ENCODE measurements around the gene SOX4. TPM values are rescaled to one million over a fixed set of nuclear protein-coding genes. Genes with fewer than 3 reads are reported as not detected.

SOX4 gene
- total and polyA plus RNA-seq, 2 experiments from 2014 or later = 164 to 235 TPM

DNA sequence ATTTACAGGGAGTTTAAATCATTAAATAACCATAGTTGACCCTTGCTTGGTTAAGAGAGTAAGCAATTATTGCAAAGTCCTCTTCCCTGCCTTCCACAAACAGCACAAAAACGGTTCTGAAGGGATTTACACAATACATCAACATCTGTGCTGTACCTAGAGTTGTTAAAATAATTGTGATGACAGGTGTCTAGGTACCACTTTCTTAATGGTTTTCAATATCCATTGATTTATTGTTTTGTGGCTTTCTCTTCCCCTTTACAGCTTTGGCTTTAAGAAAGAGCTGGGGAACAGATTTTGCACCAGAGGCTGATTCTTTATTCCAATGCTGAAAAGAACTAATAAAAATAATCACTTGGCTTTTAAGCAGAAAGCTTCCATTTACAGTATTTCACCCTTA lies 598 bp upstream of the SOX4 start (continued):
- TF ChIP-seq ZNF114 (CRISPR knock-in tag; IDR thresholded peaks at IDR 0.05) (no peak), JUNB (IDR thresholded peaks at IDR 0.05; ENCODE audit: unreplicated experiment) (no peak)
- TF ChIP-seq, protein P1, sequence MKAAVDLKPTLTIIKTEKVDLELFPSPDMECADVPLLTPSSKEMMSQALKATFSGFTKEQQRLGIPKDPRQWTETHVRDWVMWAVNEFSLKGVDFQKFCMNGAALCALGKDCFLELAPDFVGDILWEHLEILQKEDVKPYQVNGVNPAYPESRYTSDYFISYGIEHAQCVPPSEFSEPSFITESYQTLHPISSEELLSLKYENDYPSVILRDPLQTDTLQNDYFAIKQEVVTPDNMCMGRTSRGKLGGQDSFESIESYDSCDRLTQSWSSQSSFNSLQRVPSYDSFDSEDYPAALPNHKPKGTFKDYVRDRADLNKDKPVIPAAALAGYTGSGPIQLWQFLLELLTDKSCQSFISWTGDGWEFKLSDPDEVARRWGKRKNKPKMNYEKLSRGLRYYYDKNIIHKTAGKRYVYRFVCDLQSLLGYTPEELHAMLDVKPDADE (IDR thresholded peaks at IDR 0.05) = no peak

DNA sequence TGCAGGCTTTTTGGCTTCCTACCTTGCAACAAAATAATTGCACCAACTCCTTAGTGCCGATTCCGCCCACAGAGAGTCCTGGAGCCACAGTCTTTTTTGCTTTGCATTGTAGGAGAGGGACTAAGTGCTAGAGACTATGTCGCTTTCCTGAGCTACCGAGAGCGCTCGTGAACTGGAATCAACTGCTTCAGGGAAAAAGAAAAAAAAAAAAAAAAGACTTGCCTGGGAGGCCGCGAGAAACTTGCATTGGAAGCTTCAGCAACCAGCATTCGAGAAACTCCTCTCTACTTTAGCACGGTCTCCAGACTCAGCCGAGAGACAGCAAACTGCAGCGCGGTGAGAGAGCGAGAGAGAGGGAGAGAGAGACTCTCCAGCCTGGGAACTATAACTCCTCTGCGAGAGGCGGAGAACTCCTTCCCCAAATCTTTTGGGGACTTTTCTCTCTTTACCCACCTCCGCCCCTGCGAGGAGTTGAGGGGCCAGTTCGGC lies 420 bp downstream of the SOX4 start:
- H3K27ac ChIP-seq (ENCODE audit: low read depth) = peak overlapping the region; percentile 60
- no peak overlapping the region for H2AFZ ChIP-seq
- peak overlapping the region; percentile 75 for H3K4me3 ChIP-seq
- H3K27me3 Mint-ChIP-seq (ENCODE audit: insufficient read depth, low read depth, poor library complexity) = peaks cover 25% of the 10 kb centered on the region
- H3K4me3 Mint-ChIP-seq = no peak overlapping the region
- ATAC-seq (peak; percentile 11), DNase-seq (ENCODE audit: low spot score) (no peak)
- H3K79me2 ChIP-seq (replicated peaks; ENCODE audit: insufficient read depth) = peaks cover 58% of the 10 kb centered on the region
- TF ChIP-seq, protein P2, sequence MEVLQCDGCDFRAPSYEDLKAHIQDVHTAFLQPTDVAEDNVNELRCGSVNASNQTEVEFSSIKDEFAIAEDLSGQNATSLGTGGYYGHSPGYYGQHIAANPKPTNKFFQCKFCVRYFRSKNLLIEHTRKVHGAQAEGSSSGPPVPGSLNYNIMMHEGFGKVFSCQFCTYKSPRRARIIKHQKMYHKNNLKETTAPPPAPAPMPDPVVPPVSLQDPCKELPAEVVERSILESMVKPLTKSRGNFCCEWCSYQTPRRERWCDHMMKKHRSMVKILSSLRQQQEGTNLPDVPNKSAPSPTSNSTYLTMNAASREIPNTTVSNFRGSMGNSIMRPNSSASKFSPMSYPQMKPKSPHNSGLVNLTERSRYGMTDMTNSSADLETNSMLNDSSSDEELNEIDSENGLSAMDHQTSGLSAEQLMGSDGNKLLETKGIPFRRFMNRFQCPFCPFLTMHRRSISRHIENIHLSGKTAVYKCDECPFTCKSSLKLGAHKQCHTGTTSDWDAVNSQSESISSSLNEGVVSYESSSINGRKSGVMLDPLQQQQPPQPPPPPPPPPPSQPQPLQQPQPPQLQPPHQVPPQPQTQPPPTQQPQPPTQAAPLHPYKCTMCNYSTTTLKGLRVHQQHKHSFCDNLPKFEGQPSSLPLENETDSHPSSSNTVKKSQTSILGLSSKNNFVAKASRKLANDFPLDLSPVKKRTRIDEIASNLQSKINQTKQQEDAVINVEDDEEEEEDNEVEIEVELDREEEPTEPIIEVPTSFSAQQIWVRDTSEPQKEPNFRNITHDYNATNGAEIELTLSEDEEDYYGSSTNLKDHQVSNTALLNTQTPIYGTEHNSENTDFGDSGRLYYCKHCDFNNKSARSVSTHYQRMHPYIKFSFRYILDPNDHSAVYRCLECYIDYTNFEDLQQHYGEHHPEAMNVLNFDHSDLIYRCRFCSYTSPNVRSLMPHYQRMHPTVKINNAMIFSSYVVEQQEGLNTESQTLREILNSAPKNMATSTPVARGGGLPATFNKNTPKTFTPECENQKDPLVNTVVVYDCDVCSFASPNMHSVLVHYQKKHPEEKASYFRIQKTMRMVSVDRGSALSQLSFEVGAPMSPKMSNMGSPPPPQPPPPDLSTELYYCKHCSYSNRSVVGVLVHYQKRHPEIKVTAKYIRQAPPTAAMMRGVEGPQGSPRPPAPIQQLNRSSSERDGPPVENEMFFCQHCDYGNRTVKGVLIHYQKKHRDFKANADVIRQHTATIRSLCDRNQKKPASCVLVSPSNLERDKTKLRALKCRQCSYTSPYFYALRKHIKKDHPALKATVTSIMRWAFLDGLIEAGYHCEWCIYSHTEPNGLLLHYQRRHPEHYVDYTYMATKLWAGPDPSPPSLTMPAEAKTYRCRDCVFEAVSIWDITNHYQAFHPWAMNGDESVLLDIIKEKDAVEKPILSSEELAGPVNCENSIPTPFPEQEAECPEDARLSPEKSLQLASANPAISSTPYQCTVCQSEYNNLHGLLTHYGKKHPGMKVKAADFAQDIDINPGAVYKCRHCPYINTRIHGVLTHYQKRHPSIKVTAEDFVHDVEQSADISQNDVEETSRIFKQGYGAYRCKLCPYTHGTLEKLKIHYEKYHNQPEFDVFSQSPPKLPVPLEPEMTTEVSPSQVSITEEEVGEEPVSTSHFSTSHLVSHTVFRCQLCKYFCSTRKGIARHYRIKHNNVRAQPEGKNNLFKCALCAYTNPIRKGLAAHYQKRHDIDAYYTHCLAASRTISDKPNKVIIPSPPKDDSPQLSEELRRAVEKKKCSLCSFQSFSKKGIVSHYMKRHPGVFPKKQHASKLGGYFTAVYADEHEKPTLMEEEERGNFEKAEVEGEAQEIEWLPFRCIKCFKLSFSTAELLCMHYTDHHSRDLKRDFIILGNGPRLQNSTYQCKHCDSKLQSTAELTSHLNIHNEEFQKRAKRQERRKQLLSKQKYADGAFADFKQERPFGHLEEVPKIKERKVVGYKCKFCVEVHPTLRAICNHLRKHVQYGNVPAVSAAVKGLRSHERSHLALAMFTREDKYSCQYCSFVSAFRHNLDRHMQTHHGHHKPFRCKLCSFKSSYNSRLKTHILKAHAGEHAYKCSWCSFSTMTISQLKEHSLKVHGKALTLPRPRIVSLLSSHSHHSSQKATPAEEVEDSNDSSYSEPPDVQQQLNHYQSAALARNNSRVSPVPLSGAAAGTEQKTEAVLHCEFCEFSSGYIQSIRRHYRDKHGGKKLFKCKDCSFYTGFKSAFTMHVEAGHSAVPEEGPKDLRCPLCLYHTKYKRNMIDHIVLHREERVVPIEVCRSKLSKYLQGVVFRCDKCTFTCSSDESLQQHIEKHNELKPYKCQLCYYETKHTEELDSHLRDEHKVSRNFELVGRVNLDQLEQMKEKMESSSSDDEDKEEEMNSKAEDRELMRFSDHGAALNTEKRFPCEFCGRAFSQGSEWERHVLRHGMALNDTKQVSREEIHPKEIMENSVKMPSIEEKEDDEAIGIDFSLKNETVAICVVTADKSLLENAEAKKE (CRISPR knock-in tag; IDR thresholded peaks at IDR 0.05) = no peak
- TF ChIP-seq, protein P3, sequence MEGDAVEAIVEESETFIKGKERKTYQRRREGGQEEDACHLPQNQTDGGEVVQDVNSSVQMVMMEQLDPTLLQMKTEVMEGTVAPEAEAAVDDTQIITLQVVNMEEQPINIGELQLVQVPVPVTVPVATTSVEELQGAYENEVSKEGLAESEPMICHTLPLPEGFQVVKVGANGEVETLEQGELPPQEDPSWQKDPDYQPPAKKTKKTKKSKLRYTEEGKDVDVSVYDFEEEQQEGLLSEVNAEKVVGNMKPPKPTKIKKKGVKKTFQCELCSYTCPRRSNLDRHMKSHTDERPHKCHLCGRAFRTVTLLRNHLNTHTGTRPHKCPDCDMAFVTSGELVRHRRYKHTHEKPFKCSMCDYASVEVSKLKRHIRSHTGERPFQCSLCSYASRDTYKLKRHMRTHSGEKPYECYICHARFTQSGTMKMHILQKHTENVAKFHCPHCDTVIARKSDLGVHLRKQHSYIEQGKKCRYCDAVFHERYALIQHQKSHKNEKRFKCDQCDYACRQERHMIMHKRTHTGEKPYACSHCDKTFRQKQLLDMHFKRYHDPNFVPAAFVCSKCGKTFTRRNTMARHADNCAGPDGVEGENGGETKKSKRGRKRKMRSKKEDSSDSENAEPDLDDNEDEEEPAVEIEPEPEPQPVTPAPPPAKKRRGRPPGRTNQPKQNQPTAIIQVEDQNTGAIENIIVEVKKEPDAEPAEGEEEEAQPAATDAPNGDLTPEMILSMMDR (conservative IDR thresholded peaks at IDR 0.05; ENCODE audit: low read depth in 2 of 2) = no peak
- TF ChIP-seq EZH2phosphoT487 (IDR thresholded peaks at IDR 0.05; ENCODE audit: unreplicated experiment) = no peak
- no peak for TF ChIP-seq CREB1 (CRISPR knock-in tag; IDR thresholded peaks at IDR 0.05; ENCODE audit: low read depth)
- TF ChIP-seq NANOG (IDR thresholded peaks at IDR 0.05; ENCODE audit: borderline replicate concordance) = no peak
- no peak for TF ChIP-seq STAT1 (IDR thresholded peaks at IDR 0.05; ENCODE audit: unreplicated experiment)
- TF ChIP-seq POLR2AphosphoS5 (IDR thresholded peaks at IDR 0.05; ENCODE audit: low read depth) = no peak; the same call in 1 of the 2 replicates
- no peak for TF ChIP-seq EZH2 (IDR thresholded peaks at IDR 0.05; ENCODE audit: low read depth, unreplicated experiment)
- H4K20me1 ChIP-seq (replicated peaks; ENCODE audit: insufficient read depth) = peaks cover 10% of the 10 kb centered on the region; the same call in 1 of the 2 replicates
- H3K4me1 Mint-ChIP-seq = peaks cover 20% of the 10 kb centered on the region
- peaks cover 8% of the 10 kb centered on the region; the same call in 1 of the 2 replicates for H3K36me3 ChIP-seq (ENCODE audit: insufficient read depth)
- peaks cover 17% of the 10 kb centered on the region for H3F3A ChIP-seq (replicated peaks; ENCODE audit: low read depth)
- peaks cover 41% of the 10 kb centered on the region for H3K36me3 Mint-ChIP-seq (ENCODE audit: low read depth)
- no peak overlapping the region for H3K27ac Mint-ChIP-seq
- peak overlapping the region; percentile 76 for H3K4me2 ChIP-seq
- H3K9me3 Mint-ChIP-seq = peaks cover 15% of the 10 kb centered on the region
- no peaks in the 10 kb centered on the region for H3K27me3 ChIP-seq (ENCODE audit: insufficient read depth)
- no peaks in the 10 kb centered on the region for H3K9me2 ChIP-seq (ENCODE audit: insufficient read depth)
- H3K4me1 ChIP-seq (ENCODE audit: insufficient read depth) = peaks cover 12% of the 10 kb centered on the region

Data from GM23338 (cell line).